PC-3 (cell line): ENCODE data around the gene IFT43. TPM values are rescaled to one million over a fixed set of nuclear protein-coding genes. Genes with fewer than 3 reads are reported as not detected.

Experiments
- ATAC-seq: fragments of 200-7000 bp; cut with Tn5 transposase; 2 replicates; pipeline ENCODE4 v1.9.1; 2020; ENCODE audit warnings: mild to moderate bottlenecking, moderate library complexity
- BruUV-seq: library from RNA; stranded (reverse); fragments of 400-500 nt; replicated peaks from 2 replicates; lab custom pipeline; 2021; lab: Mats Ljungman, UMichigan
- CTCF ChIA-PET: fragments of 300-600 bp; sonication (Branson Sonifier 250); formaldehyde crosslinking; loops from one replicate; lab custom pipeline; 2022; ENCODE audit warnings: antibody characterized with exemption; lab: Charles Lee
- POLR2A ChIA-PET: fragments of 300-600 bp; sonication (Branson Sonifier 250); formaldehyde crosslinking; loops from one replicate; lab custom pipeline; 2022; ENCODE audit warnings: antibody characterized with exemption; ENCODE audit not compliant: unreplicated experiment; lab: Charles Lee
- DNase-seq: peaks from one replicate; pipeline ENCODE4 v3.0.0-alpha.2; 2015
- H2AFZ ChIP-seq: fragments of 300-600 bp; sonication (generic); 2 replicates; pipeline ENCODE4 v1.6.0; 2016; ENCODE audit warnings: antibody characterized with exemption, low read length
- H3F3A ChIP-seq: fragments of 300-600 bp; sonication (generic); one replicate; pipeline ENCODE4 v1.6.0; 2017; ENCODE audit warnings: antibody characterized with exemption, low read length, control low read depth, mild to moderate bottlenecking; ENCODE audit not compliant: unreplicated experiment
- H3K27ac ChIP-seq: fragments of 300-600 bp; sonication (generic); 2 replicates; pipeline ENCODE4 v1.5.1; 2016; ENCODE audit warnings: mild to moderate bottlenecking, low read length
- H3K27me3 ChIP-seq: fragments of 300-600 bp; sonication (generic); 2 replicates; pipeline ENCODE4 v1.6.1; 2016; ENCODE audit warnings: low read length, mixed read lengths
- H3K36me3 ChIP-seq: fragments of 300-600 bp; sonication (generic); 2 replicates; pipeline ENCODE4 v1.6.1; 2016; ENCODE audit warnings: low read depth, mixed run types, low read length, mixed read lengths
- H3K4me1 ChIP-seq: fragments of 300-600 bp; sonication (generic); 2 replicates; pipeline ENCODE4 v1.5.1; 2016; ENCODE audit warnings: low read length; ENCODE audit not compliant: insufficient read depth
- H3K4me2 ChIP-seq: fragments of 300-600 bp; sonication (generic); 2 replicates; pipeline ENCODE4 v1.6.0; 2016; ENCODE audit warnings: low read length
- H3K4me3 ChIP-seq: fragments of 300-600 bp; sonication (generic); 2 replicates; pipeline ENCODE4 v1.5.1; 2016; ENCODE audit warnings: mild to moderate bottlenecking, low read length, mixed read lengths
- H3K79me2 ChIP-seq: fragments of 300-600 bp; sonication (generic); 2 replicates; pipeline ENCODE4 v1.6.1; 2017; ENCODE audit warnings: low read length, mixed read lengths
- H3K9ac ChIP-seq: fragments of 300-600 bp; sonication (generic); 2 replicates; pipeline ENCODE4 v1.6.0; 2016; ENCODE audit warnings: mild to moderate bottlenecking, low read length
- H3K9me2 ChIP-seq: fragments of 300-600 bp; sonication (generic); replicated peaks from 2 replicates; pipeline ENCODE4 v1.6.1; 2016; ENCODE audit warnings: mixed run types, low read length, mixed read lengths
- H3K9me3 ChIP-seq: fragments of 300-600 bp; sonication (generic); 2 replicates; pipeline ENCODE4 v1.6.1; 2016; ENCODE audit warnings: low read length, mixed read lengths
- H4K20me1 ChIP-seq: fragments of 300-600 bp; sonication (generic); 2 replicates; pipeline ENCODE4 v1.6.1; 2016; ENCODE audit warnings: low read length, mixed read lengths
- EZH2 ChIP-seq: fragments of 300-600 bp; sonication (generic); IDR thresholded peaks from one replicate; pipeline ENCODE4 v1.6.1; 2017; ENCODE audit warnings: antibody characterized with exemption, mild to moderate bottlenecking, low read length; ENCODE audit not compliant: unreplicated experiment
- EZH2phosphoT487 ChIP-seq: fragments of 300-600 bp; sonication (generic); IDR thresholded peaks from 2 replicates; pipeline ENCODE4 v1.6.1; 2018; ENCODE audit warnings: mild to moderate bottlenecking, antibody characterized with exemption, low read length, borderline replicate concordance
- intact Hi-C: fragments of 100-400 bp; cut with micrococcal nuclease; formaldehyde crosslinking; loops from 2 replicates; pipeline ENCODE4 v1.9.0; 2023
- total RNA-seq: library from RNA; depleted of rRNA; stranded (reverse); fragments of >200 nt; gene quantifications from 2 replicates; pipeline ENCODE4 v1.2.3, GENCODE V29; 2014
- TF ChIP-seq, protein P1 (sequence below): fragments of 300-600 bp; sonication (generic); conservative IDR thresholded peaks from 2 replicates; pipeline ENCODE4 v1.5.1; 2017; ENCODE audit warnings: antibody characterized with exemption, low read depth, mild to moderate bottlenecking, low read length

Gene IFT43
- total RNA-seq, 1 experiment from 2014 or later, result 41.3 TPM

DNA sequence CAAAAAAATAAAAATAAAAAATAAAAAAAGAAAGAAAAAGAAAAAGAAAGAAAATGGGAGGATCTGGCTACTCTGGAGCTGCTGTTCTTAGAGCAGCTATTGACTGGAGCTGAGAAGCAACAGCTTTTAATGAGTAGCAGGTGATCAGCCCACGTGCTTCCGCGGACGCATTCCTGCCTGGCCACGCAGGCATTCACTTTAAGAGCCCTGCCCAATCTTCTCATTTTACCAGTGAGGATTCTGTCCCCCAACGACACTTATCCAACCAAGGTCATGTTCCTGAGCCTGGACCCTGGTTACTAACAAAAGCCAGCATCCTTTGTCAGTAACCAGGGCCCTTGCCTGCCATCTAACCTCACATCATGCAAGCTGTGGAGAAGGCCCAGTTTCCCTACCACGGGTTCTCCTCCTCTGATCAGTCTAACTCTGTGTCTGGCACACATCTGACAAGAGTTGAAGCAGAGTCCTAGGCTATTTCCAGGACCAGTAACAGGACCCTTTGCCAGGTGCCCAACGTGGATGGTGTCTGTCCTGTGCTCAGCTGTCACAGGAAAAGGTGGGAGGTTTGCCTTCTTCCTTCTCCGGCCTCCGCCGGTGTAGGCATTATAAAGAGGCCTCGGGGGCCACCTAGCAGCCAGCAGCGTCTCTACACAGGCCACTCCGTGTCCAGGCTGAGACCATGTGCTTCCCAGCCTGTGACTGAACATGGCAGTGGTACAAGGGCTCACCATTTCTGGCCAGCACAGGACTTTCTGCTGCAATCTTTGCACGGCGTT, 105.2 kb downstream of the IFT43 start:
- no peaks in the 10 kb centered on the region for H3K9me3 ChIP-seq
- H3K4me1 ChIP-seq, result no peaks in the 10 kb centered on the region
- DNase-seq, result peak; percentile 13
- H3F3A ChIP-seq, result no peaks in the 10 kb centered on the region
- no peak overlapping the region for H3K9ac ChIP-seq
- intact Hi-C loops, result no loop called here
- no peaks in the 10 kb centered on the region for H3K79me2 ChIP-seq
- 0 out of 2 replicates have a peak, but pooled peaks cover 5% of the 10 kb centered on the region for H3K27me3 ChIP-seq
- H2AFZ ChIP-seq, result no peak overlapping the region
- ChIA-PET POLR2A (no interaction called here), CTCF (no interaction called here)
- H3K9me2 ChIP-seq, result no peaks in the 10 kb centered on the region
- peak; percentile 38; the same call in 1 of the 2 replicates for ATAC-seq
- H3K36me3 ChIP-seq, result no peaks in the 10 kb centered on the region
- BruUV-seq, result no TSS peak
- no peak for TF ChIP-seq EZH2
- TF ChIP-seq, protein P1, sequence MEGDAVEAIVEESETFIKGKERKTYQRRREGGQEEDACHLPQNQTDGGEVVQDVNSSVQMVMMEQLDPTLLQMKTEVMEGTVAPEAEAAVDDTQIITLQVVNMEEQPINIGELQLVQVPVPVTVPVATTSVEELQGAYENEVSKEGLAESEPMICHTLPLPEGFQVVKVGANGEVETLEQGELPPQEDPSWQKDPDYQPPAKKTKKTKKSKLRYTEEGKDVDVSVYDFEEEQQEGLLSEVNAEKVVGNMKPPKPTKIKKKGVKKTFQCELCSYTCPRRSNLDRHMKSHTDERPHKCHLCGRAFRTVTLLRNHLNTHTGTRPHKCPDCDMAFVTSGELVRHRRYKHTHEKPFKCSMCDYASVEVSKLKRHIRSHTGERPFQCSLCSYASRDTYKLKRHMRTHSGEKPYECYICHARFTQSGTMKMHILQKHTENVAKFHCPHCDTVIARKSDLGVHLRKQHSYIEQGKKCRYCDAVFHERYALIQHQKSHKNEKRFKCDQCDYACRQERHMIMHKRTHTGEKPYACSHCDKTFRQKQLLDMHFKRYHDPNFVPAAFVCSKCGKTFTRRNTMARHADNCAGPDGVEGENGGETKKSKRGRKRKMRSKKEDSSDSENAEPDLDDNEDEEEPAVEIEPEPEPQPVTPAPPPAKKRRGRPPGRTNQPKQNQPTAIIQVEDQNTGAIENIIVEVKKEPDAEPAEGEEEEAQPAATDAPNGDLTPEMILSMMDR, result 0 out of 2 replicates have a peak, but pooled peaks have one; percentile 22
- H3K4me2 ChIP-seq, result no peak overlapping the region
- no peak overlapping the region for H3K27ac ChIP-seq
- H4K20me1 ChIP-seq, result no peaks in the 10 kb centered on the region
- no peak overlapping the region for H3K4me3 ChIP-seq

DNA sequence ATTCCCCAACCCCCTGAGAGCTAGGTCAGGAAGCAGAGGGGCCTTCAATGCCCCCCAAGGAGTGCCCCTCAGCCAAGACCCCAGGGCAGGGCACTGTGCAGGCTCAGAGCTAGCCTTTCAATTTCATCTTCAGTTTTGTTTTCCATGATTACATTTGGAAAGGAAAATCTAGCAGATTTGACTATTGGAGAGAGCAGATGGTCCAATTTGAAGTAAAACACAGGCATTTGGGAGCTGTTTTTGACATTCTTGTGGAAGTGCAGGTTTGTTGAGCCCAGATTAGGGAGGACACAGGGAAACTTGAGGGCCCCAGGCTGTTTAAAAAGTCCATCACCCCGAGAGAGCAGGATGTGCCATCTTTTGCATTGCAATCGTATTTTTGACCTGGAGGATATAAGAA, 107.5 kb downstream of the IFT43 start:
- no peaks in the 10 kb centered on the region for H3K9me3 ChIP-seq
- no peak overlapping the region for H3K9ac ChIP-seq
- DNase-seq (no peak), ATAC-seq (no peak)
- 0 out of 2 replicates have a peak, but pooled peaks cover 5% of the 10 kb centered on the region for H3K27me3 ChIP-seq
- no TSS peak for BruUV-seq
- H2AFZ ChIP-seq, result no peak overlapping the region
- intact Hi-C loops, result no loop called here
- H3K4me3 ChIP-seq, result no peak overlapping the region
- H3K36me3 ChIP-seq, result no peaks in the 10 kb centered on the region
- H3K79me2 ChIP-seq, result no peaks in the 10 kb centered on the region
- H3F3A ChIP-seq, result no peaks in the 10 kb centered on the region
- TF ChIP-seq EZH2phosphoT487 (no peak), EZH2 (no peak)
- TF ChIP-seq, protein P1, result no peak
- no peaks in the 10 kb centered on the region for H3K4me1 ChIP-seq
- ChIA-PET CTCF (no interaction called here), POLR2A (no interaction called here)
- no peaks in the 10 kb centered on the region for H3K9me2 ChIP-seq
- H3K27ac ChIP-seq, result no peak overlapping the region
- H4K20me1 ChIP-seq, result no peaks in the 10 kb centered on the region
- H3K4me2 ChIP-seq, result no peak overlapping the region

DNA sequence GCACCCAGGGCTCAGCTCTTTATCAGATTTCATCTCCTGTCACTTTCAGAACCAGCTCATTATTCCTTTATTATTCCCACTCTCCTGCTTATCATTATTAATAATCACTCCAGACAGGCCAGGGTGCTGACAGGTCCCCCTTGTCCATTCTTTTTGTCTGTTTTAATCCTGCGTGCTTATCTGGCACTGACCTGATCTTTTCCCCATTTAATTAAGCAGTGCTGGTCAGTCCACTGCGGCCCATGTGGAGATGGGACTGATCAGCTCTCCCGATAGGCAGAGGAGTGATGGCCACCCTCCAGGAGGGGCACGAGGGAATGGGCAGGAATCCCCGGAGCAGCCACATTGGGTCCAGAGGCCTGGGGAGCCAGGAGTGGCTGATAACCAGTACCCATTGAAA, 110.7 kb downstream of the IFT43 start:
- Histone ChIP-seq H3K79me2 (no peaks in the 10 kb centered on the region), H3K36me3 (no peaks in the 10 kb centered on the region), H3K4me3 (no peak overlapping the region), H4K20me1 (no peaks in the 10 kb centered on the region), H3K9me3 (no peaks in the 10 kb centered on the region), H3K4me2 (no peak overlapping the region), H3K27ac (no peak overlapping the region), H3K9me2 (no peaks in the 10 kb centered on the region), H3K9ac (no peak overlapping the region), H2AFZ (no peak overlapping the region), H3F3A (no peaks in the 10 kb centered on the region), H3K4me1 (no peaks in the 10 kb centered on the region), H3K27me3 (peaks cover 17% of the 10 kb centered on the region)
- no peak for ATAC-seq
- ChIA-PET CTCF (no interaction called here), POLR2A (no interaction called here)
- DNase-seq, result no peak
- no TSS peak for BruUV-seq
- intact Hi-C loops, result no loop called here
- TF ChIP-seq EZH2, result no peak
- TF ChIP-seq, protein P1, result no peak
- TF ChIP-seq EZH2phosphoT487, result no peak
